HepG2 (cell line): ENCODE measurements around the gene FRMD4A. TPM values are rescaled to one million over a fixed set of nuclear protein-coding genes. Genes with fewer than 3 reads are reported as not detected.

ENCODE experiments used
- ATAC-seq: fragments of 200-7000 bp; cut with Tn5 transposase; 3 replicates; pipeline ENCODE4 v1.9.1; 2020; ENCODE audit warnings: mild to moderate bottlenecking, moderate library complexity
- BruUV-seq: library from RNA; stranded (reverse); fragments of 400-500 nt; replicated peaks from 2 replicates; lab custom pipeline; 2021; lab: Mats Ljungman, UMichigan
- CTCF ChIA-PET: fragments of 300-600 bp; formaldehyde crosslinking; extraction: SDS; loops from one replicate; lab custom pipeline; 2021; ENCODE audit warnings: low total read pairs, inconsistent platforms, low intra/inter-chr PET ratio; lab: Yijun Ruan, JAX
- POLR2A ChIA-PET: fragments of 350-600 bp; sonication (Branson Sonifier 250); formaldehyde crosslinking; loops from one replicate; lab custom pipeline; 2020; ENCODE audit warnings: antibody characterized with exemption, inconsistent platforms; lab: Yijun Ruan, JAX
- DNase-seq: peaks from one replicate; pipeline ENCODE4 v3.0.0-alpha.2; 2015; ENCODE audit warnings: low spot score
- FAIRE-seq: peaks from 3 replicates; lab custom pipeline; 2011; peaks lifted over from hg19 to GRCh38; lab: Jason Lieb, UNC
- H2AFZ ChIP-seq: one replicate; pipeline ENCODE4 v1.6.1; 2011; ENCODE audit warnings: low read length, inconsistent platforms
- H3K27ac ChIP-seq: fragments of 300-600 bp; 3 replicates; pipeline ENCODE4 v1.8.0; 2011; ENCODE audit warnings: mixed run types, mild to moderate bottlenecking, mixed read lengths, low read length, inconsistent platforms; ENCODE audit not compliant: insufficient read depth; ENCODE audit errors: extremely low read length
- H3K27me3 ChIP-seq, 2 experiments: fragments of 200-600 bp in 1 of 2; 2 replicates in 1 of 2; 3 replicates in 1 of 2; pipeline versions ENCODE4 v1.6.0 to v1.8.0; 2011; ENCODE audit warnings: low read length in 2 of 2, mild to moderate bottlenecking in 2 of 2, moderate library complexity in 2 of 2, inconsistent platforms in 1 of 2; ENCODE audit not compliant: insufficient read depth in 2 of 2, control insufficient read depth in 1 of 2
- H3K36me3 ChIP-seq, 2 experiments: fragments of 200-600 bp in 1 of 2; replicated peaks in 1 of 2; 2 replicates in 1 of 2; 3 replicates in 1 of 2; pipeline versions ENCODE4 v1.5.1 to v1.8.0; 2011; ENCODE audit warnings: low read length in 2 of 2, inconsistent platforms in 1 of 2; ENCODE audit not compliant: insufficient read depth in 2 of 2, control insufficient read depth in 1 of 2
- H3K4me1 ChIP-seq: 2 replicates; pipeline ENCODE4 v1.5.1; 2012; ENCODE audit warnings: low read length, inconsistent platforms; ENCODE audit not compliant: insufficient read depth
- H3K4me2 ChIP-seq: 2 replicates; pipeline ENCODE4 v1.6.0; 2011; ENCODE audit warnings: low read depth, low read length, inconsistent platforms
- H3K4me3 ChIP-seq, 3 experiments: fragments of 200-600 bp in 1 of 3; sonication (generic), shearing (Covaris generic) in 1 of 3; replicated peaks in 1 of 3; 2 replicates each; pipeline ENCODE4 v1.5.1; 2011 to 2016; ENCODE audit warnings: low read length in 3 of 3, inconsistent platforms in 2 of 3, low read depth in 2 of 3, mild to moderate bottlenecking in 2 of 3, control low read depth in 1 of 3, mixed read lengths in 1 of 3; ENCODE audit not compliant: insufficient read depth in 1 of 3
- H3K79me2 ChIP-seq: one replicate; pipeline ENCODE4 v1.6.1; 2011; ENCODE audit warnings: low read length, inconsistent platforms; ENCODE audit not compliant: insufficient read depth
- H3K9ac ChIP-seq: 2 replicates; pipeline ENCODE4 v1.6.0; 2011; ENCODE audit warnings: mild to moderate bottlenecking, low read depth, low read length, inconsistent platforms; ENCODE audit not compliant: insufficient read depth
- H3K9me3 ChIP-seq: 2 replicates; pipeline ENCODE4 v1.5.1; 2012; ENCODE audit warnings: mild to moderate bottlenecking, low read length
- H4K20me1 ChIP-seq: 2 replicates; pipeline ENCODE4 v1.6.0; 2011; ENCODE audit warnings: inconsistent platforms, mild to moderate bottlenecking, low read length, moderate library complexity; ENCODE audit not compliant: insufficient read depth
- CEBPB ChIP-seq: IDR thresholded peaks from 2 replicates; pipeline ENCODE4 v1.6.1; 2011; ENCODE audit warnings: low read depth, low read length, improper control_type of control experiment, borderline replicate concordance
- HNRNPK ChIP-seq: fragments of 200-400 bp; formaldehyde crosslinking; IDR thresholded peaks from 2 replicates; pipeline ENCODE4 v1.6.1; 2018; ENCODE audit warnings: low read length, low read depth, moderate library complexity, mild to moderate bottlenecking; ENCODE audit not compliant: poor library complexity, severe bottlenecking
- MYPOP ChIP-seq: sonication (generic); formaldehyde crosslinking; IDR thresholded peaks from 2 replicates; pipeline ENCODE4 v1.8.1; 2023; ENCODE audit warnings: mild to moderate bottlenecking, moderate library complexity, missing genetic modification reagents
- PCBP1 ChIP-seq: fragments of 200-400 bp; formaldehyde crosslinking; IDR thresholded peaks from 2 replicates; pipeline ENCODE4 v1.6.1; 2017; ENCODE audit warnings: mild to moderate bottlenecking, low read depth, low read length, borderline replicate concordance
- PHF21A ChIP-seq: sonication (generic); formaldehyde crosslinking; IDR thresholded peaks from 2 replicates; pipeline ENCODE4 v1.5.0; 2020; ENCODE audit warnings: mild to moderate bottlenecking, missing genetic modification reagents
- SALL1 ChIP-seq: sonication (generic); formaldehyde crosslinking; IDR thresholded peaks from 2 replicates; pipeline ENCODE4 v1.8.0; 2022; ENCODE audit warnings: mild to moderate bottlenecking, missing genetic modification reagents
- STAG1 ChIP-seq: sonication (generic); formaldehyde crosslinking; IDR thresholded peaks from 2 replicates; pipeline ENCODE4 v1.4.0; 2020; ENCODE audit warnings: missing genetic modification reagents
- U2AF2 ChIP-seq: fragments of 200-400 bp; formaldehyde crosslinking; IDR thresholded peaks from 2 replicates; pipeline ENCODE4 v1.6.1; 2017; ENCODE audit warnings: low read depth, mild to moderate bottlenecking, low read length
- ZNF354B ChIP-seq: sonication (generic); formaldehyde crosslinking; IDR thresholded peaks from 2 replicates; pipeline ENCODE4 v1.8.0; 2022; ENCODE audit warnings: mild to moderate bottlenecking, missing genetic modification reagents
- WGBS: methylation state at CpG from one replicate; pipeline ENCODE4 v1.1.6; 2017; ENCODE audit warnings: low lambda C conversion rate; 5-methylcytosine and 5-hydroxymethylcytosine counted together
- in situ Hi-C: cut with HindIII; loops from 2 replicates; pipeline ENCODE4 v1.10.0; 2017; ENCODE audit warnings: low pct_unique_long_range_greater_than_20kb; ENCODE audit not compliant: extremely low pct_ligation_motif_present
- intact Hi-C: fragments of 100-400 bp; cut with micrococcal nuclease; formaldehyde crosslinking; loops from one replicate; pipeline ENCODE4 v1.10.0; 2022; ENCODE audit not compliant: unreplicated experiment
- polyA plus RNA-seq, 8 experiments: library from polyadenylated mRNA; depleted of rRNA in 3 of 8; stranded (reverse) in 7 of 8; unstranded in 1 of 8; fragments of >200 nt; fragmentation: Illumina TruSeq in 4 of 8; extraction: Trizol in 4 of 8; gene quantifications; 2 replicates each; pipeline versions ENCODE4 v1.2.1 to v1.2.3, GENCODE V29; 2011 to 2016; ENCODE audit warnings: low read depth in 4 of 8, missing spikeins in 1 of 8, mixed read lengths in 1 of 8; ENCODE audit not compliant: insufficient read depth in 1 of 8
- total RNA-seq, 5 experiments: library from RNA; depleted of rRNA; stranded (reverse); fragments of >200 nt; fragmentation: Illumina TruSeq; extraction: Trizol; gene quantifications; 2 replicates each; pipeline ENCODE4 v1.2.3, GENCODE V29; 2016; ENCODE audit warnings: low read depth in 1 of 5

The FRMD4A gene
- total and polyA plus RNA-seq, 2 of the 13 experiments (the other 11 are each of a cell fraction or from before 2014, with no cell fraction given): 0.09 to 0.26 TPM

- Histone ChIP-seq H3K9me3 (no peaks in the 10 kb centered on the region), H3K27me3 (peaks cover 1 to 27% of the 10 kb centered on the region in 2 experiments; a peak in 3 of 5 replicates), H3K79me2 (no peaks in the 10 kb centered on the region), H3K4me2 (no peak overlapping the region), H3K4me3 (no peak overlapping the region), H3K27ac (no peak overlapping the region), H3K36me3 (no peaks in the 10 kb centered on the region), H3K4me1 (no peaks in the 10 kb centered on the region), H2AFZ (no peak overlapping the region), H3K9ac (no peak overlapping the region), H4K20me1 (no peaks in the 10 kb centered on the region)
- ChIA-PET POLR2A (no interaction called here), CTCF (no interaction called here)
- DNase-seq (no peak), FAIRE-seq (no peak), ATAC-seq (no peak)
- intact Hi-C loops: no loop called here
- WGBS: 21% methylated on average over 5 of the region's 5 CpGs
- in situ Hi-C loops: no loop called here
- TF ChIP-seq PCBP1 (peak; percentile 86; the same call in 1 of the 2 replicates), HNRNPK (peak; percentile 94), PHF21A (CRISPR knock-in tag) (no peak), MYPOP (no peak), SALL1 (CRISPR knock-in tag) (no peak), STAG1 (CRISPR knock-in tag) (no peak), ZNF354B (CRISPR knock-in tag) (no peak), U2AF2 (no peak), CEBPB (peak; percentile 19; the same call in 1 of the 2 replicates)
- BruUV-seq: no TSS peak
Observed at GRCh38 chr10:14374745-14375445, 44.2 kb upstream of the FRMD4A start.
